Right lobe of liver (tissue), 4 donors: ENCODE data around the gene NCL.

ENCODE experiments used
- CTCF ChIP-seq, 4 donors: fragments of 200-600 bp in 3 of 4; fragments of 450-650 bp in 1 of 4; IDR thresholded peaks; one replicate each; pipeline versions ENCODE4 v1.5.1 to v1.8.0; 2016 to 2022; ENCODE audit warnings: antibody characterized with exemption in 4 of 4, mild to moderate bottlenecking in 2 of 4
- POLR2A ChIP-seq: fragments of 450-650 bp; IDR thresholded peaks from one replicate; pipeline ENCODE4 v1.6.1; 2017; ENCODE audit warnings: antibody characterized with exemption, mild to moderate bottlenecking
- donor health status: DM: no; HTN: no; CAD: no.
- donor health status: DM: no; HTN: no; CAD: no.
- donor health status: DM: no; HTN: yes; CAD: no.

DNA sequence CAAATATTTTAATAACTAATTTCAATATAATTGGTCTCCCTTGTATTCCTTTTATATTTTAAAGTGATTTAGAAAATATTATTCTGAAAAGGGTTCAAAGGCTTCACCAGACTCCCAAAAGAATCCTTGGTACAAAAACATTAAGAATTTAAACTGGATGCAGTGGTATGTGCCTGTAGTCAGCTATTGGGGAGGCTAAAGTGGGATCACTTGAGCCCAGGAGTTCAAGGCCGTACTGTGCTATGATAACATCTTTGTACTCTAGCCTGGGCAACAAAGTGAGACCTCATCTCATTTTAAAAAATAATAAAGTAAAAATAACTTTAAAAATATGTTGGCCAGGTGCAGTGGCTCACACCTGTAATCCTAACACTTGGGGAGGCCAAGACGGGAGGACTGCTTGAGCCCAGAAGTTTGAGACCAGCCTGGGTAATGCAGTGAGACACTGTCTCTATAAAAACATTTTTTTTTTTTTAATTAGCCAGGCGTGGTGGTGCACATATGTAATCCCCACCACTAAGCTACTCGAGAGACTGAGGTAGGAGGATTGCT lies 14.7 kb downstream of the NCL start:
- TF ChIP-seq CTCF (IDR thresholded peaks at IDR 0.05), result no peak
- no peak for TF ChIP-seq POLR2A
